GM21528 (cell line): Measurements from ENCODE around the gene NAGS.
"Not testable (repeated sequence)": the region's sequence is repeated elsewhere in the genome, so short reads cannot be mapped to it uniquely, and the experiment has no call there.

Experiments
- ATAC-seq: cut with Tn5 transposase; IDR thresholded peaks from one replicate; pipeline ENCODE4 v1.9.1; 2021; ENCODE audit warnings: mild to moderate bottlenecking, moderate library complexity; ENCODE audit not compliant: unreplicated experiment, low FRiP score

NAGS gene

DNA sequence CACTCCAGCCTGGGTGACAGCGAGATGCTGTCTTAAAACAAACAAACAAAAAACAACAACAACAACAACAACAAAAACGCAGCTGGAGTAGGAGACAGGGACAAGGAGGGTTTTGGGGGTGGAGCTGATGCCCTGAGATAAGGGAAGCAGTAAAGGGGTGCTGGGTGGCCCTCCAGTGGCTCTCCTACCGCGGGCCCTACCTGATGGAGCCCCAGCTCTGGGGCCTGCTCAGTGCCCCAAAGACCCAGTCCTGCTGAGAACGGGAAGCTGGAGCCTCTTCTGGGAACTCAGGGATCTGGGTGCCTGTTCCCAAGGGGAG, 21.3 kb upstream of the NAGS start:
- ATAC-seq: no peak

DNA sequence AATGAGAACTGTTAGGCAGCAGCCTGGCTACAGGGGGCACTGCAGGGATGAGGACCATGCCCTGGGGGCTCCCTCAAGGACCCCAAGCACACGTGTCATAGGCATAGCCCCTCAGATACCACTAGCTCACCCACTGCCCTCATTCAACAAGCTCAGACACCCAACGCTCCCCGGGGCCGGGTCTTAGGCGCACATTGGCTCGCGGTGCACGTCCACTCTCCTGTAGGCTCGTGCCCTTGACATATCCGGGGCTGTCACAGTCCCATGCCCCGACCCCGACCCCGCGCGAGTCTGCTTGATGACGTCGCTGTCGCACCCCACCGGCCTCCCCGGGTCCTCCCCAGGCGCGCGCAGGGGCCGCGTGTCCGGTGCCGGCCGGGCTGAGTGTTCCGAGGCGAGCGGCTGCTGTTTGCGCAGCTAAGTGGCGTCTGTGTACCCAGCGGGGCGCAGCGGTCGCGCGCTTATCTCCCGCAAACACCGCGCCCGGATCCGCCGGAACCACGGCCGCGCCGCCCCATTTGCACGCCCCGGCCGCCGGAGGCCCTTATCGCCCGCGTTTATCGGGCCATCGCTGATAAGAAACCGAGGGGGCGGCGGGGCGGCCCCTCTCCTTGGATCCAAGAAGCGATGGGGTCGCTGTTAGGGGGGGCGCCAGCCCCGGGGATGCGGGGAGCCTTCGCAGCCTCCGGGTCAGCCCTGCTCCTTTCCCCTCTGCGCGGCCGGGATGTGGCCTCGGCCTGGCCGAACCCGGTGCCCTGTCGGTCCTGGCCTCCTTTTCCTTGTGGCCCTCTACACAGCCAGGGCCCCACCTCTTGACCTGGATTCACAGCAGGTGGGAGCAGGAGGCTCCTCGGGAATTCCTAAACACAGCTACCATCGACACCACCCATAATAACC, 20.7 kb upstream of the NAGS start:
- ATAC-seq: no peak

DNA sequence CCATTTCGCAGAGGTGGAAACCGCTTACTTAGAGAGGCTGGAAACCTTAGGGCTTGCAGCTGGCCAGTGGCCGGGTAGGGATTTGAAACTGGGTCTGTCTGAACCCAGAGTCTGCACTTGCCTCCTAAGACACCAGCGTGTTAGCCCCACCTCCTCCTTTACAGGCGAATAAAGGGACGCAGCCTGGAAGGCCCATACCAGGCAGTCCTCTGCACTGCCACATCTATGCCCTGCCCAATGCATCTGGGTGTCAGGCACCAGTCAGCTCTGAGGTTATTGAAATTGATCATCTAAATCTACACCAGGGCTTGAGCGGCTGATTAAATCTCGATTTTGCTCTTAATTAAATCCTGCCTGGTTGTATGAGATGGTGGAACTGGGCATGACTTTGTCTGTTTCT, 19.9 kb upstream of the NAGS start:
- ATAC-seq: no peak

DNA sequence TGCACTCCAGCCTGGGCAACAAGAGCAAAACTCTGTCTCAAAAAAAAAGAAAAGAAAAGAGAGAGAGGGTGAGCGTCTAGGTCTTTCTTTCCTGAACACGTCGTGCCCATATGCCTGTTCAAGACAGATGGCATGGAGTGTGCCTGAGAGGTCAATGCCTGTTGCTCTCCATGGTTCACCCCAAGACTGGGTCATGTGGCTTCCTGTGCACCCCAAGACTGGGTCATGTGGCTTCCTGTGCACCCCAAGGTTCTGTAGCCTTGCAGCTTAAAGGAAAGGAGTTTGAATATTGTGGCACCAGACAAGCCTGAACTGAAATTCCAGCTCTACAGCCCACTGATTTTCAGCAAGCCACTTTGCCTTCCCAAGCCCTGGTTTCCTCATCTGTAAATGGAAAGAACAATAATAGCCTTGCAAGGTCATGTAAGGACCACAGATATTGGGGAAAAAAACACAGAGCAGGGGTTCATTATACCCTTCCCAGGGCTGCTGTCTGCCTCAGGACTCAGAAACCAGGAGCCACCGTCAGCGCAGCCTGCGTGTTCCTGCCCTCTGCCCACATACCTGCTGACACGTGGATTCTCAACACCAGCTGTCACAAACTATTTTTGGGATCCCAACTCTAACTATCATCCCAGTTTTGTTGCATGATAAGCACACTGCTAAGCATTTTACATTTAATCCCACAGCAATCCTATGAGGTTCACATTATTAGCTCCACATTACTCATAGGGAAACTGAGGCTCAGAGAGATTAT, 18.0 kb upstream of the NAGS start:
- no peak for ATAC-seq

DNA sequence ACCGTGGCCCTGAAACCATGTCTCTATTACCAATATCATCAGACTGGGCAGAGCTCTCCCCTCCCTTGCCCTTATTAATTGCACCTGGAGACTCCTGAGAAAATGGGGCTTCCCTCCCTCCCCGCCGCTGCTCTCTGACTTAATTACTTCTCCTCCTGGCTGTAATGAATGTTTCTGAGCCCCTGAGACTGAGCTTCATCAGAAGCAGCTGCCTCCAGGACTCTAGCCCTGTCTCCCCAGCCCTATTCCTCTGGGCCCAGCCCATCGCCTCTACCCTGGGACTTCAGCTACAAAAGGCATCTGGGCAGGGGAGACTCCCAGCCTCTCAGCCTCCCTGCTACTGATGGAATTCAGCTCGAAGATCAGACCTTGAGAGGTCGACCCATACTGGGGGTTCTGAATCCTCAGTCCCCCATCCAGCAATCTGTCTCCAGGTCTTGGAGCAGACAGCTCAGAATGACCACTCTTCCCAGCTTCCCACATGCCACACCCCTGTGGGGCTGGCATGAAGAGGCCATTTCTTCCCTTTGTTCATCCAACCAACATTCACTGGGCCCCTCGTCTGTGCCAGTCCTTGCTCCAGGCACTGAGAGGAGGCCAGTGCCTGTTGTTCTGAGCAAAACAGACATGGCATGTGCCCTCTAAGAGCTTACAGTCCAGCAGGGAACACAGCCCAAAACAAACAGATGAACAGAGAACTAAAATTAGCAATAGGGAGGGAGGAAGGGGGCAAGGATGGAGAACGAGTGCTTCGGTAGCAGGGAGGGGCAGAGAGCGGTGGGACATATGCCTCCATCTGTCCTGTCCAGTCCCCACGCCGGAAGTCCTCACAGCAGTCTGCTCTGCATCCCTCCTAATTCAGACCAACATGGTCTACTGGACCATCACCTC, 17.0 kb upstream of the NAGS start:
- ATAC-seq: no peak

DNA sequence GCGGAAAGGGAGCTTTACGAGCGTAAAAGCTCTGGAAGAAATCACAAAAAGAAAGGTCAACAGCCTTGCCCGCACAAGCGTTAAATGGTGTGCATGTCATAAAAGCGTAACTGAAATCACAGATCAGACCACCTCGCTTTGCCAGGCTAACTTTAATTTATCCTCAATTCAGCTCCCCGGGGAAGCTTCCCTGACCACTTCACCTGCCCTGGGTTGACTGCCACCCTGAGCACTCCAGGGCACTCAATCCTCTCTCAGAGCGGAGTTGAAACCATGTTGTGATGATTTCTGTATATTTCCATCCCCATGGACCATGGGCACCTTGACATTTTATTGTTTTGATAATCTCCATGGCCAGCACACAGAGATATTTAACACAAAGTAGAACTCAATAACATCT, 16.1 kb upstream of the NAGS start:
- ATAC-seq: no peak

DNA sequence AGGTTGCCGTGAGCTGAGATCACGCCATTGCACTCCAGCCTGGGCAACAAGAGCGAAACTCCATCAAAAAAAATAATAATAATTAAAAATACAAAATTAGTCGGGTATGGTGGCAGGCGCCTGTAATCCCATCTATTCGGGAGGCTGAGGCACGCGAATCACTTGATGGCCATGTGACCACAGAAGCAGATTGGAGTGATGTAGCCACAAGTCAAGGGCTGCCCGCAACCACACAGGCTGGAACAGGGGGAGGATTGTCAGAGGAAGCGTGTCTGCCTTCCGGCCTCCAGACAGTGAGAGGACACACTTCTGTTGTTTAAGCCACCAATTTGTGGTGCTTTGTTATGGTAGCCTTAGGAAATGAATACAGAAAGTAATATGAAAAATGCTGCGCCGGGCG, 11.8 kb upstream of the NAGS start:
- ATAC-seq: no peak

DNA sequence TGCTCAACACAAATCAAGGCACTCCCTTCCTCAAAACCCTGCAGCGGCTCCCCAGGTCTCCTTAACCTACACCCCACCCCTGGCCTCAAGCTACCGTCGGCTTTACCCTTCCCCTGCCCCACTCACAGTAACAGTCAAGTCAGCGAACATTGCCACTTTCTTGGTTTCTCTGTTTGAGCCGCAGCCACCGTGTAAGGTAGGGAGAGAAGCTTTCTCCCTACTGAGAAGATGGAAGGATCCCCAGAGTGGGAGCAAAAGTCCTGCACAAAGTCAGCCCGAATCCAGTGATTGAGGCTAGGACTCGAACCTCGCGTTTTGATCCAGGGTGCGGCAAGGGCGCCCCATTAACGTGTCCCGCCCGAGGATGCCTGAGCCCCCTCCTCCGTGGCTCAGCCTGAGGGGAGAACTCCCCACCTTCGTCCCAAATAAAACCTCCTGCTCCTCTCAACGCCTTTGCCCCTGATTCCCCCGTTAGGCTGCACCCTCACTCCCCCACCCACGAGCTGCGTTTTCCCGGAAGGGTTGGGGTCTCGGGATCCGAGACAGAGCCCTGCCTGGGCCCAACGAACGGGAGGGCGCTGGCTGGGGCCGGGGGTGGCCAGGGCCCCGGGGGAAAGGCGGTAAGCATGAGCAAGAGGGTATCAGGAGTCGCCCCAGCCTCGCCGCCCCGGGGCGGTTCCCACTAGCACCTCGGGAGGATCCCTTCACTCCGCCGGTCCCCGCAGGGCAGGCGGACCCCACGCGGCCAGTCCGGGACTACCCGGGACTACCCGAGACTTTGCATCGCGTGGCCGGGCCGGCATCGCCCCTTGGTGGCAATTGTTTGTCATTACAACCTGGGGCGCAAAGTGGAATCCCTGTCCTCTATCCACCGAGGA, 9.9 kb upstream of the NAGS start:
- ATAC-seq: no peak

DNA sequence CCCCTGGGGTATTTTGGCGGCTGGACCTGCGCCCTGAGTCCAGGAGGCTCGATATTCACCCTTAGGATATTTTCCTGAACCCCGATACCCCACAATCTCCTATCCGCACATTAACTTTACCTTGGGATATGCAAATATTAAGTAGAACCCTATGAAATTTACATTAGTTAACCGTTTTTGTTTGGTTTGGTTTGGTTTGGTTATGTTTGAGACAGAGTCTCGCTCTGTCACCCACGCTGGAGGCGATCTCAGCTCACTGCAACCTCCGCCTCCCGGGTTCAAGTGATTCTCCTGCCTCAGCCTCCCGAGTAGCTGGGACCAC, 9.3 kb upstream of the NAGS start:
- no peak for ATAC-seq

DNA sequence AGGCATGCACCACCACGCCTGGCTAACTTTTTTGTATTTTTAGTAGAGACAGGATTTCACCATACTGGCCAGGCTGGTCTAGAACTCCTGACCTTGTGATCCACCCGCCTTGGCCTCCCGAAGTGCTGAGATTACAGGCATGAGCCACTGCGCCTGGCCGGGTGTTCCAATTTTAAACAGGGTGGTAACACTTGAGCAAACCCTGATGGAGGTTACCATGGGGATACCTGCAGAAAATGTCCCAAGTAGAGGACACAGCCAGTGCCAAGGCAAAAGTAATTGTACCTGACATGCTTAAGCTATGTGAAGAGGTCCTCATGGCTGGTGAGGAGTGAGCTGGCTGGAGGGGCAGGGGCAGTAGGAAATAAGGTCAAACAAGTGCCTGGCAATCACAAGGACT, 7.2 kb upstream of the NAGS start:
- not testable (repeated sequence) for ATAC-seq

DNA sequence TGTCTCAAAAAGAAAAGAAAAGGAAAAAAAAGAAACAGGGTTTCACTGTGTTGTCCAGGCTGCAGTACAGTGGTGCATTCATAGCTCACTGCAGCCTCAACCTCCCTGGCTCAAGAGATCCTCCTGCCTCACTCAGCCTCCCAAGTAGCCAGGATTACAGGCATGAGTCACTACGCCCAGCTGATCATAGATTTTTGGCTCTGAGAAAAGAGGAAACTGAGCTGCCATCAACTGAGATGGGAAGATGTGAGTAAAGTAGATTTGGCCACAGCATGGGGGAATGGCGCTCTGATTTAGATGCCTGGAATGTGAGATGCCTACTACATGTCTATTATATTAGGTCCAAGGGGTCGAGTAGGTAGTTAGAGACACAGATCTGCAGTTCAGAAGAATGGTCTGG, 5.9 kb upstream of the NAGS start:
- no peak for ATAC-seq

DNA sequence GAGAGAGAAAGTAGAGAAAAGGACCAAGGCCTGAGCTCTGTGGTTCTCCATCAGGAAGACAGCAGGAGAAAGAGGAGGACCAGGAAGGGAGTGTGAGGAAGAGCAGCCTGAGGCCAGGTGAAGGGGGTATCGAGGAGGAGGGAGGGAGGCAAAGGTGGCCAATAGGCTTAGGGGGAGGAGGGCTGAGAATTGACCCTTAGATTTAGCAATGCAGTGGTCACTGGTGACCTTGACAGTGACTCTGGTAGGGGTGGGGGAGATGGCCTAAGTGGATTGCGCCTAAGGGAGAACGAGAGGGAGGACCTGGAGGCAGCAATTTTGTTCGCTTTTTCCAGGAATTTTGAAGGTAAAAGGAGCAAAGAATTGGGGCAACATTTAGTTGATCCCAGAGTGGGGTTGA, 5.4 kb upstream of the NAGS start:
- no peak for ATAC-seq

DNA sequence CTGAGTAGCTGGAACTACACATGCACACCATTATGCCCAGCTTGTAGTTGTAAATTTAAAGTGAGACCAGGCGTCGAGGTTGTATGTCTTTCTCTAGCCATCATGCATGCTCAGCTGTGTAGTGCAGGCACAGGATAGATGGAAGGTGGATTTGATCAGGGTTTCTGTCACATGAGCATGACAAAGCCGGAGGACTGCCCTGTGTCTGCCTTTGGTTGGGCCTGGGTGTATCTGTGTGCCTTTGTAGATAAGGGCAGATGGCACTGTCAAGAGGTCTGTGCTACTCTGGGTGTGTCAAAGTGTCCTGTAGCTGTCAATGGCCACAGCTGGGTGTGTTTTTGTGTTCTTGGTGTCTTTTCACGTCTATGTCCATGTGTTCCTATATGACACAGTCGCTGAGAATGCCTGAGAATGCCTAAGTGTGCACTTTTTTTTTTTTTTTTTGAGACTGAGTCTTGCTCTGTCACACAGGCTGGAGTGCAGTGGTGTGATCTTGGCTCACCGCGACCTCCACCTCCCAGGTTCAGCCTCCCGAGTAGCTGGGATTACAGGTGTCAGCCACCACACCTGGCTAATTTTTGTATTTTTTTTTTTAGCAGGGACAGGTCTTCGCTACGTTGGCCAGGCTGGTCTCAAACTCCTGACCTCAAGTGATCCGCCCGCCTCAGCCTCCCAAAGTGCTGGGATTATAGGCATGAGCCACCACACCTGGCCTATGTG, 4.1 kb upstream of the NAGS start:
- no peak for ATAC-seq

DNA sequence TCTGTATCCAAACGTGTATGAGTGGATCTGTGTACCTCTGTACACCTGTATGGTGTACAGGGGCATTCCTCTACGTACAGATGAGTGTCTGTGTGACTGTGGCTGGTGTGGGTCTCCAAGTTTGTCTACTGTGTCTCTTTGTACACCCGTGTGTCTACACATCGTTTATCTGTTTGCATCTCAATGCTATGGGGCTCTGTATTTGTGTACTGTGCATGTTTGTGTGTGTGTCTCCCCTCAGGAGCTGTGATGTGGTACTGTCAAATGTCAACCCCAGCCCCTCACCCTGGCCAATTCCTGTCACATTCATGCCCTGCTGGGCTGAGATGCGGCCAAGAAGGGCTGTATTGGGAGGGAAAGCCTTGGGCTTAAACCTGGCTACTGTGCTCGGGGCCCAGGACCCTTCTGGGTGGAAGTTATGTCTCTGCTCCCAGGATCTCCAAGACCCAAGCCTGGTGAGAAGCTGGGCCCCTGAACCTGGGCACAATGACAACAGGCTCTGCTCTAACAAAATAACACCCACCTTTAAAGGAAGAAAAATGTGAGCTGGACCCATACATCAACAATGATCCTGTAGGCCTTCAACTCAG, 3.5 kb upstream of the NAGS start:
- no peak for ATAC-seq

DNA sequence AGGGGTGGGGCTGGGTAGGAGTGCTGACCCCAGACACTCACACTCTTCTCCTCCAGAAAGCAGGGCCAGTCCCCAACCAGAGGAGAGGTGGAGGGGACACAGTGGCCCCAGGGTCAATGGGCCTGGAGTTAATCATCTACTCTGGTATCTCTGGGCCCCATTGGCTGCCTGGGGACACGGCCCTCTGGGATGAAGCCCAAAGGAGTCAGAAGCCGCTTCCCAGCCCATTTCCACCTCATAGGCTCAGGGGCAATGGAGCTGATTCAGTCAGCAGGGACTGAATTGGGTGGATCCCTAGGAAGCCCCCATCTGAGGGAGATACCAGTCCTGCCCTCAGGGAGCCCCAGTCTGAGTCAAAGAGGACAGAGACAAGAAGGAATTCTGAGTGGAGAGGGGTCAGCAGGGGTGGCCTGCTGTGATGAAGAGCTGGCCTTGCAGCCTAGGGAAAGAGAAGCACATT, 2.9 kb upstream of the NAGS start:
- no peak for ATAC-seq

DNA sequence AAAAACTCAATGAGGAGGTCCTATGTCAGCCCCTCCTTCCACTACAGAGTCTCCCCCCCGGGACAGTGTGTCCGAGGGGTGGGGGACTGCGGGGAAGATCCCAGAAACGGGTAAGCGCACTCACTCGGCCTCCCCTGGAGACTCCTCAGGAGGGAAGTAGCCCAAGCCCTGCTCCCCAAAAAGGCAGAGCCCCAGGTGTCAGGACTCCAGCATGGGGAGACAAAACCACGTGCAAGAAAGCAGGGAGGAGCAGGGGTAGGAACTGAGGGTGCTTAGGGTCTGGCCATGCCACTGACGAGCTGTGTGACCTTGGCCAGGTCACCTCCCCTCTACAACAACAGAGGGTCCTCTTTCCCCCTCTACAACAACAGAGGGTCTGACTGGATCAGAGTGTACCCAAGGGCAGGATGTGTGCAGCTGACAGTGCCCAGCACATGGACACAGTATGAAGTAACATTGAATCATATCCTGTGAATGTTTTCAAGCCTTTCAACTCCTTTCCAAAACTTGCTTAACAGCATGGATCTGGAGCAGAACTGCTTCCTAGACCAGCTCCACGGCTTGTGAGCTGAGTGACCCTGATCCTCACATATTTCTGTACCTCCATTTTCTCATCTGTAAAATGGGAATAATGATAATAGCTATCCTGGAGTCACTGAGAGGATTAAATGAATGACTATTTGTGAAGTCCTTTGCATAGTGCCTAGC, 2.1 kb upstream of the NAGS start:
- no peak for ATAC-seq

DNA sequence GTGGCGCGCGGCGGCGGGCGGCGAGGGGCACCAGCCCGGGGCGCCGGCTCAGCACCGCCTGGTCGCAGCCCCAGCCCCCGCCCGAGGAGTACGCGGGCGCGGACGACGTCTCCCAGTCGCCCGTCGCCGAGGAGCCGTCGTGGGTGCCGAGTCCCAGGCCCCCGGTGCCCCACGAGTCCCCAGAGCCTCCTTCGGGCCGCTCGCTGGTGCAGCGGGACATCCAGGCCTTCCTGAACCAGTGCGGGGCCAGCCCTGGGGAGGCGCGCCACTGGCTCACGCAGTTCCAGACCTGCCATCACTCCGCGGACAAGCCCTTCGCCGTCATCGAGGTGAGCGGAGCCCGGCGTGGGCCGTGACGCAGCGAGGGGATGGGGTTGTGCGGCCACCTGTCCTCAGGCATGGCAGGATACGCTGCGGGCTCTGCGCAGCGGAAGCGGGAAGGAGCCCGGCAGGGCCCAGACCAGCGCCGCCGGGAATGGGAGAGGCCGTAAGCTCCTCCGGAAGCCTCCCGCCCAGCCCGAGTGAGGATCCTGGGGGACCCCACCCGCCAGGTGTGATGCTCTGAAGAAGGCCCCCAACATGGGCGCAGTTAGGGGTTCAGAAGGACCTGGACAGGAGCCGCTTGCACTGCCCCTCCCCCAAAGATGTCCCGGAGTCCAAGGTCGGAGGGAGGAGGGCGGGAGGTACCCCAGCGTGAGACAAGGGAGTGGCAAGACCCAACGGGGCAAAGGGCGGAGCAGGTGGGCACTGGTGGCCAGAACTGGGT, 522 bp downstream of the NAGS start:
- ATAC-seq: no peak
